Heart left ventricle (tissue), 16 donors: ENCODE results near the gene SLC29A3. TPM values are rescaled to one million over a fixed set of nuclear protein-coding genes. Genes with fewer than 3 reads are reported as not detected.

ENCODE experiments used
- ATAC-seq, 4 donors: fragments of 200-7000 bp; cut with Tn5 transposase; one replicate each; pipeline ENCODE4 v1.9.1; 2020 to 2022; ENCODE audit warnings: moderate library complexity in 4 of 4, mild to moderate bottlenecking in 3 of 4, moderate number of reproducible peaks in 1 of 4
- DNase-seq, 5 donors: peaks; one replicate each; pipeline ENCODE4 v3.0.0-alpha.2; 2020
- H3K27ac ChIP-seq, 12 donors: fragments of 200-600 bp; sonication (generic) in 4 of 12; one replicate each; pipeline versions ENCODE4 v1.5.0 to v1.8.0; 2016 to 2022; ENCODE audit warnings: mild to moderate bottlenecking in 2 of 12
- H3K27me3 ChIP-seq, 9 donors: fragments of 200-600 bp; sonication (generic) in 2 of 9; one replicate each; pipeline versions ENCODE4 v1.5.1 to v1.8.0; 2016 to 2022; ENCODE audit warnings: mild to moderate bottlenecking in 3 of 9
- H3K36me3 ChIP-seq, 9 donors: fragments of 200-600 bp; sonication (generic) in 2 of 9; one replicate each; pipeline versions ENCODE4 v1.5.0 to v1.8.0; 2018 to 2022; ENCODE audit warnings: mild to moderate bottlenecking in 2 of 9
- H3K4me1 ChIP-seq, 12 donors: fragments of 200-600 bp; sonication (generic) in 4 of 12; one replicate each; pipeline versions ENCODE4 v1.5.0 to v1.8.0; 2016 to 2022; ENCODE audit warnings: mild to moderate bottlenecking in 3 of 12
- H3K4me3 ChIP-seq, 12 donors: fragments of 200-600 bp; sonication (generic) in 4 of 12; one replicate each; pipeline versions ENCODE4 v1.5.0 to v1.8.0; 2017 to 2022; ENCODE audit warnings: mild to moderate bottlenecking in 9 of 12, moderate library complexity in 4 of 12
- H3K9me3 ChIP-seq, 12 donors: fragments of 200-600 bp; sonication (generic) in 4 of 12; one replicate each; pipeline versions ENCODE4 v1.5.0 to v1.8.0; 2016 to 2022; ENCODE audit warnings: mild to moderate bottlenecking in 1 of 12
- POLR2A ChIP-seq, 2 donors: fragments of 450-650 bp; IDR thresholded peaks; one replicate each; pipeline ENCODE4 v1.6.1; 2017; ENCODE audit warnings: antibody characterized with exemption in 2 of 2, mild to moderate bottlenecking in 2 of 2, moderate library complexity in 2 of 2
- WGBS, 4 donors: extraction: QIAGEN DNeasy Blood & Tissue Kit in 2 of 4; methylation state at CpG; one replicate each; pipeline versions ENCODE4 v1.1.5 to v1.1.7; 2013 to 2018; 5-methylcytosine and 5-hydroxymethylcytosine counted together
- intact Hi-C, 10 donors: fragments of 100-400 bp; cut with DNase I; formaldehyde crosslinking; loops; one replicate each; pipeline versions ENCODE4 v1.11.1 to v1.14.2; 2022
- polyA plus RNA-seq, 2 donors: library from polyadenylated mRNA; stranded (reverse); fragments of 200-250 nt; gene quantifications; one replicate each; pipeline ENCODE4 v1.2.3, GENCODE V29; 2013
- total RNA-seq, 9 donors: library from RNA; depleted of rRNA in 2 of 9; stranded (reverse); fragments of >200 nt in 2 of 9; fragmentation: NEBNext Ultra II Directional in 3 of 9; extraction: Animal tissue kit (Norgen Biotek cat#: 25700) in 3 of 9; gene quantifications; one replicate each; pipeline versions ENCODE4 v1.1.0 to v1.2.4, GENCODE V29; 2016 to 2023
- TF ChIP-seq, protein P1 (sequence below), 12 donors: fragments of 200-600 bp; sonication (generic) in 4 of 12; IDR thresholded peaks; one replicate each; pipeline versions ENCODE4 v1.5.0 to v1.8.0; 2018 to 2022; ENCODE audit warnings: antibody characterized with exemption in 12 of 12, mild to moderate bottlenecking in 5 of 12
- donor health status: ischemic (EF 13 %, LVEDD 7.1; RV severe dilation, severe dysfunction).
- donor health status: healthy with polysubstance abuse.
- donor health status: DM: no; HTN: yes; CAD: no.
- donor health status: DM: no; HTN: no; CAD: no.
- donor health status: ischemic (EF 25% LVEDD 6.9; RV normal size, moderate dysfunction).
- donor health status: ischemic (EF 25% LVEDD 5.7; RV mildly dilated, moderate dysfunction).
- donor health status: healthy.
- donor health status: DM: yes; HTN: yes; CAD: no.
- donor health status: ischemic (EF 35%, LVEDD 5.7; RV mildly dilated, moderate dysfunction).
- donor health status: nonischemic (EF 11% LVEDD 7.7; RV severe dilation, severe dysfunction).
- donor health status: DM: yes; HTN: yes; CAD: no.
- donor health status: PGD.
- donor health status: ischemic (EF 29% LVEDD 5.4; RV normal size, mild dysfunction).
- donor health status: nonischemic (EF 23%, LVEDD 6.1; RV moderate dilation, normal function).

Gene SLC29A3
- total and polyA plus RNA-seq, 11 donors, result 0.76 to 6.2 (median 1.6) TPM

DNA sequence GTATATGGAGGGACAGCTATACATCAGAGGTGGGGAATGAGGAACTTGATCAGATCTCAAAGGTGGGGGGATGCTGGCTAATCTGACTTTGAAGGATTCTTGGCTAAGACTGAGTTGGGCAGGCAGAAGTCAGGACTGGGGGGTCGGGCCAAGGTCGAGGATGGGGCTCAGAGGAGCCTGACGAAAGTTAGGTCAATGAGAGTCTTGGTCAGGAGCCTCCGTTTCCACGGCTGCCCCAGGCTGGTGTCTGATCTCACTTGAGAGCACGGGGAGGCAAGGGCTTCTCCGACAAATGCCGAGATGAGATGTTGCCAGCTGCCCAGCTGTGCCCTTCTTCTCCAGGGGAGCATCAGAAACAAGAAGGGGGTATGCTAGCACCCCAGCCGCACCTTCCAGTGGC is 5.7 kb downstream of the SLC29A3 start:
- H3K4me1 ChIP-seq, result peaks cover 0 to 10% (median 2%) of the 10 kb centered on the region in 12 donors
- DNase-seq (no peak), ATAC-seq (no peak)
- intact Hi-C loops, result loop anchor here in 5 of 10 donors (5.0 to 10.0 kb wide), 5 partner anchors 48 to 570 kb away; no protein-coding TSS in a partner anchor
- H3K9me3 ChIP-seq, result no peaks in the 10 kb centered on the region
- peaks cover 0 to 42% (median 7%) of the 10 kb centered on the region in 9 donors for H3K36me3 ChIP-seq
- no peak overlapping the region for H3K27ac ChIP-seq
- WGBS, 4 donors, result 91 to 97% (median 94%) methylated on average over 7 to 9 of the region's 9 CpGs
- no peak overlapping the region for H3K4me3 ChIP-seq
- no peaks in the 10 kb centered on the region for H3K27me3 ChIP-seq
- TF ChIP-seq, protein P1, sequence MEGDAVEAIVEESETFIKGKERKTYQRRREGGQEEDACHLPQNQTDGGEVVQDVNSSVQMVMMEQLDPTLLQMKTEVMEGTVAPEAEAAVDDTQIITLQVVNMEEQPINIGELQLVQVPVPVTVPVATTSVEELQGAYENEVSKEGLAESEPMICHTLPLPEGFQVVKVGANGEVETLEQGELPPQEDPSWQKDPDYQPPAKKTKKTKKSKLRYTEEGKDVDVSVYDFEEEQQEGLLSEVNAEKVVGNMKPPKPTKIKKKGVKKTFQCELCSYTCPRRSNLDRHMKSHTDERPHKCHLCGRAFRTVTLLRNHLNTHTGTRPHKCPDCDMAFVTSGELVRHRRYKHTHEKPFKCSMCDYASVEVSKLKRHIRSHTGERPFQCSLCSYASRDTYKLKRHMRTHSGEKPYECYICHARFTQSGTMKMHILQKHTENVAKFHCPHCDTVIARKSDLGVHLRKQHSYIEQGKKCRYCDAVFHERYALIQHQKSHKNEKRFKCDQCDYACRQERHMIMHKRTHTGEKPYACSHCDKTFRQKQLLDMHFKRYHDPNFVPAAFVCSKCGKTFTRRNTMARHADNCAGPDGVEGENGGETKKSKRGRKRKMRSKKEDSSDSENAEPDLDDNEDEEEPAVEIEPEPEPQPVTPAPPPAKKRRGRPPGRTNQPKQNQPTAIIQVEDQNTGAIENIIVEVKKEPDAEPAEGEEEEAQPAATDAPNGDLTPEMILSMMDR (IDR thresholded peaks at IDR 0.05), result no peak
- TF ChIP-seq POLR2A (IDR thresholded peaks at IDR 0.05), result no peak

DNA sequence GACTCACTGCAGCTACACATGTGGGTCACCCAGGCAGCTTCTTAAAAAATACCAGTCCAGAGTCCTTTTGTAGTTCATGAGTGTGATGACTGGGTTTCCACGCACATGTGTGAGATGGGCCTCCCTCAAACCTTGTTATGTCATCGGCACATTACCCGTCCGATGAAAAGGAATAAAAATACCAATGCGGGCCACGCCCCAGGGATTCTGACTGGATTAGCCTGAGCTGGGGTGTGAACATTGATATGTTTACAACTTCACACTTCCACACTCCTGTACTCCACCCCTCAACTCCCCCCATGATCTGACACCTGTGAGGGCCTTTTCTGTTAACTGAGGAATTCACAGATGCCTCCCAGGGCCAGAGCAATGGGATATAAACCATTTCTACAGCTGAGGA is 6.2 kb downstream of the SLC29A3 start:
- Histone ChIP-seq H3K4me1 (peaks cover 0 to 5% (median 0%) of the 10 kb centered on the region in 12 donors), H3K27ac (no peak overlapping the region), H3K9me3 (no peaks in the 10 kb centered on the region), H3K36me3 (peaks cover 0 to 44% (median 7%) of the 10 kb centered on the region in 9 donors), H3K4me3 (no peak overlapping the region), H3K27me3 (no peaks in the 10 kb centered on the region)
- intact Hi-C loops, result loop anchor here in 3 of 10 donors (10.0 kb wide), 3 partner anchors 250 to 570 kb away; no protein-coding TSS in a partner anchor
- 91 to 95% (median 93%) methylated on average over 6 of the region's 6 CpGs for WGBS, 4 donors
- no peak for ATAC-seq
- TF ChIP-seq POLR2A (IDR thresholded peaks at IDR 0.05), result no peak
- TF ChIP-seq, protein P1 (IDR thresholded peaks at IDR 0.05), result no peak
- no peak for DNase-seq

DNA sequence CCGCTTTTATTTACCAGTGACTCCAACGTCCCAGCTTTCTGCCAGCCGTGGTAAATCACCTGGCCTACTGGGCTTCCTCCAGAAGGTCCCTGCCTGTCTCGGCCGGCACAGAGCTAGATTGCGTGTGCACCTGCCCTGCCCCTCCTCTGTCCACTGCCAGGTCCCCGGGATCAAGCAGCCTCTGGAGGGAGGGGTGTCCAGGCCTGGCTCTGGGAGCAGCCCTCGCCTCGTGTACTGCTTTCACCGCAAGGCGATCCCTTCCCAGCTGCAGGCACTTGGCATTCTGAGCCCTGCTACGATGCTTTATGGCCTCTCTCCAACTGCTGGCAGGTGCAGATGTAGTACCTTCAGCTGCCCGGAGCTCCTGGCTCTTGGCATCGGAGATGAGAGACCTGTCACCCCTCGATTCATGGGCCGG is 7.4 kb downstream of the SLC29A3 start:
- DNase-seq (no peak), ATAC-seq (no peak)
- 90 to 92% (median 92%) methylated on average over 12 to 16 of the region's 16 CpGs for WGBS, 4 donors
- Histone ChIP-seq H3K36me3 (peaks cover 0 to 44% (median 7%) of the 10 kb centered on the region in 9 donors), H3K9me3 (no peaks in the 10 kb centered on the region), H3K27me3 (no peaks in the 10 kb centered on the region), H3K4me3 (no peak overlapping the region), H3K4me1 (no peaks in the 10 kb centered on the region), H3K27ac (no peak overlapping the region)
- TF ChIP-seq POLR2A (IDR thresholded peaks at IDR 0.05), result no peak
- TF ChIP-seq, protein P1 (IDR thresholded peaks at IDR 0.05), result no peak
- intact Hi-C loops, result loop anchor here in 3 of 10 donors (10.0 kb wide), 3 partner anchors 248 to 568 kb away; no protein-coding TSS in a partner anchor

DNA sequence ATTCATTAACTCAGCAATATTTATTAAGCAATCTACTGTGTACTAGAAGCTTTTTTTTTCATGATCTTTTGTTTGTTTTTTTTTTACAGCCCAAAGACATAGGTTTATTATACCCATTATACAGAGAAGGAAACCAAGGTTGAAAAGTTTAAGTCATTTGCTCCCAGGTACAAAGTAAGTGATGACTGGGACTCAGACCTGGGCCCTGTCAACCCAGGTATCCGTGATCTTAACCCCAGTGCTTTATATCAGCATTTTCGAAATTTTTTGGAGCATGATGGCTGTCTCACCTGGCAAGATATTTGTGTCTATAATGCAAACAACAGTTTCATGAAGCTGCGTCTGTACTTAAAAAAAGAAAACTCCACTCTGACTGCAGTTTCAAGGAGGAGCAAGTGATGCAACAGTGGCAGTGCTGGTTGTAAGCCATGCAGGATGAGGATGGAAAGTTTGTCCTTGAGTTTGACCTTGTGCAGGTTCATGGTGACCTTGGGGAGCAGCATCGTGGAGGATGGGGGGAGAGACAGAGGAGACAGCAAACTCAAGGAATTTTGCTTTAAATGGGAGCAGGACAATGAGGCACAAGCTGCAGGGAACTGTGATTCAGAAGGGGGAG is 11.8 kb downstream of the SLC29A3 start:
- Histone ChIP-seq H3K27ac (no peak overlapping the region), H3K4me1 (peaks cover 0 to 19% (median 0%) of the 10 kb centered on the region in 12 donors), H3K9me3 (no peaks in the 10 kb centered on the region), H3K36me3 (peaks cover 0 to 27% (median 0%) of the 10 kb centered on the region in 9 donors), H3K4me3 (no peak overlapping the region), H3K27me3 (no peaks in the 10 kb centered on the region)
- intact Hi-C loops, result no loop called here
- ATAC-seq, result no peak
- no peak for TF ChIP-seq POLR2A (IDR thresholded peaks at IDR 0.05)
- TF ChIP-seq, protein P1 (IDR thresholded peaks at IDR 0.05), result no peak
- WGBS, 4 donors, result 74 to 84% (median 82%) methylated on average over 4 of the region's 4 CpGs
- DNase-seq, result no peak
